PC-9 (cell line): ENCODE measurements around the gene CAMTA1.

ENCODE experiments used
- CTCF ChIP-seq: fragments of 200-600 bp; sonication (generic); conservative IDR thresholded peaks from 2 replicates; pipeline ENCODE4 v1.6.1; 2017; ENCODE audit warnings: mixed run types, antibody characterized with exemption, mild to moderate bottlenecking, moderate library complexity
- EZH2 ChIP-seq: fragments of 200-600 bp; sonication (generic); IDR thresholded peaks from 2 replicates; pipeline ENCODE4 v1.8.0; 2017; ENCODE audit warnings: antibody characterized with exemption, low read depth

GRCh38 chr1:6802893-6803292 lies 17.6 kb downstream of the CAMTA1 start:
- TF ChIP-seq CTCF, result no peak
- no peak for TF ChIP-seq EZH2
